ENCODE results near the gene LPCAT2. TPM values are rescaled to one million over a fixed set of nuclear protein-coding genes. Genes with fewer than 3 reads are reported as not detected.

LPCAT2 gene
- total and polyA plus RNA-seq, 7 donors: 1.0 to 4.3 (median 2.1) TPM

GRCh38 chr16:55570159-55570558, 61.3 kb downstream of the LPCAT2 start:
- no peak for TF ChIP-seq CTCF (IDR thresholded peaks at IDR 0.05)
- 87 to 93% (median 87%) methylated on average over 5 of the region's 5 CpGs for WGBS, 3 donors
- H3K27ac ChIP-seq: no peak overlapping the region
- ATAC-seq (no peak), DNase-seq (no peak)
- H3K9me3 ChIP-seq: no peaks in the 10 kb centered on the region
- H3K4me1 ChIP-seq: peaks cover 5% of the 10 kb centered on the region
- H3K27me3 ChIP-seq (ENCODE audit: insufficient read depth in 3 of 3, low read length in 2 of 3): no peaks in the 10 kb centered on the region
- no peak overlapping the region for H3K4me3 ChIP-seq
- intact Hi-C loops (cut with DNase I): no loop called here
- H3K36me3 ChIP-seq (ENCODE audit: insufficient read depth in 1 of 2, low read depth in 1 of 2): no peaks in the 10 kb centered on the region

- H3K36me3 ChIP-seq (ENCODE audit: insufficient read depth in 1 of 2, low read depth in 1 of 2): no peaks in the 10 kb centered on the region
- DNase-seq (no peak), ATAC-seq (no peak)
- no peaks in the 10 kb centered on the region for H3K9me3 ChIP-seq
- H3K27ac ChIP-seq: no peak overlapping the region
- H3K4me1 ChIP-seq: peaks cover 5% of the 10 kb centered on the region
- WGBS, 3 donors: 95 to 100% (median 100%) methylated on average over 1 of the region's 1 CpG
- no peak overlapping the region for H3K4me3 ChIP-seq
- no peak for TF ChIP-seq CTCF (IDR thresholded peaks at IDR 0.05)
- intact Hi-C loops (cut with DNase I): no loop called here
- no peaks in the 10 kb centered on the region for H3K27me3 ChIP-seq (ENCODE audit: insufficient read depth in 3 of 3, low read length in 2 of 3)
Observed at GRCh38 chr16:55571191-55571897, 62.5 kb downstream of the LPCAT2 start.

GRCh38 chr16:55572439-55572838, 63.6 kb downstream of the LPCAT2 start:
- ATAC-seq (no peak), DNase-seq (no peak)
- Histone ChIP-seq H3K27me3 (ENCODE audit: insufficient read depth in 3 of 3, low read length in 2 of 3) (no peaks in the 10 kb centered on the region), H3K4me1 (peaks cover 5% of the 10 kb centered on the region), H3K4me3 (no peak overlapping the region), H3K27ac (no peak overlapping the region), H3K36me3 (ENCODE audit: insufficient read depth in 1 of 2, low read depth in 1 of 2) (no peaks in the 10 kb centered on the region), H3K9me3 (no peaks in the 10 kb centered on the region)
- intact Hi-C loops (cut with DNase I): no loop called here
- TF ChIP-seq CTCF (IDR thresholded peaks at IDR 0.05): no peak
- WGBS, 3 donors: 89 to 91% (median 90%) methylated on average over 4 of the region's 4 CpGs

- intact Hi-C loops (cut with DNase I): no loop called here
- no peak for DNase-seq
Observed at GRCh38 chr16:55574811-55575210, 65.9 kb downstream of the LPCAT2 start.

More at GRCh38 chr16:55574811-55575210, 65.9 kb downstream of the LPCAT2 start:
- Histone ChIP-seq H3K27me3 (ENCODE audit: insufficient read depth in 3 of 3, low read length in 2 of 3) (peaks cover 0 to 3% (median 0%) of the 10 kb centered on the region in 3 donors), H3K9me3 (no peaks in the 10 kb centered on the region), H3K4me3 (no peak overlapping the region), H3K27ac (no peak overlapping the region), H3K36me3 (ENCODE audit: insufficient read depth in 1 of 2, low read depth in 1 of 2) (peaks cover 0 to 7% of the 10 kb centered on the region in 2 donors), H3K4me1 (no peaks in the 10 kb centered on the region)
- no peak for ATAC-seq
- WGBS, 3 donors: 47 to 60% (median 51%) methylated on average over 2 of the region's 2 CpGs
- no peak for TF ChIP-seq CTCF (IDR thresholded peaks at IDR 0.05)
